GM19099 (cell line): ENCODE results near the gene FAM181A.

ENCODE experiments used
- POLR2A ChIP-seq: IDR thresholded peaks from 3 replicates; pipeline ENCODE4 v1.6.1; 2011; ENCODE audit warnings: low read depth; ENCODE audit not compliant: insufficient read length; ENCODE audit errors: extremely low read depth

Gene FAM181A

DNA sequence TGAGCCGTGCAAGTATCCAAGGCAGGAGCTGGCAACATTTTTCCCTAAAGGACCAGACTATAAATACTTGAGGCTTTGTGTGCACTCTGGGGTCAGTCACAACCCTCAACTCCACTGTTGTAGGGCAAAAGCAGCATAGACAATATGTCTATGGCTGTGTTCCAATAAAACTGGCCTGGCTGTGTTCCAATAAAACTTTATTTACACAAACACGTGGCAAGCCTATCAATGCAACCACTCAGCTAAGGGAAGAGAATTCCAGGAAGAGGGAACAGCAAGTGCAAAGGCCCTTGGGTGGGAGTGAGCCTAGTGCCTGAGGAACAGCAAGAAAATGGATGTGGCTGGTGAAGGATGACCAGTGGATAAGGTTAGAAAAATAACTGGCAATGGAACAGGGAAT lies 11.3 kb upstream of the FAM181A start:
- no peak for TF ChIP-seq POLR2A

- TF ChIP-seq POLR2A: no peak
These were observed 10.6 kb upstream of the FAM181A start for GRCh38 chr14:93916498-93916897.

GRCh38 chr14:93917141-93917540 lies 10.0 kb upstream of the FAM181A start:
- TF ChIP-seq POLR2A: no peak

GRCh38 chr14:93921001-93921806 lies 5.9 kb upstream of the FAM181A start:
- TF ChIP-seq POLR2A: no peak

GRCh38 chr14:93923626-93924025 lies 3.5 kb upstream of the FAM181A start:
- TF ChIP-seq POLR2A: no peak

- TF ChIP-seq POLR2A: no peak
These were observed 2.4 kb upstream of the FAM181A start for GRCh38 chr14:93924592-93925355.

DNA sequence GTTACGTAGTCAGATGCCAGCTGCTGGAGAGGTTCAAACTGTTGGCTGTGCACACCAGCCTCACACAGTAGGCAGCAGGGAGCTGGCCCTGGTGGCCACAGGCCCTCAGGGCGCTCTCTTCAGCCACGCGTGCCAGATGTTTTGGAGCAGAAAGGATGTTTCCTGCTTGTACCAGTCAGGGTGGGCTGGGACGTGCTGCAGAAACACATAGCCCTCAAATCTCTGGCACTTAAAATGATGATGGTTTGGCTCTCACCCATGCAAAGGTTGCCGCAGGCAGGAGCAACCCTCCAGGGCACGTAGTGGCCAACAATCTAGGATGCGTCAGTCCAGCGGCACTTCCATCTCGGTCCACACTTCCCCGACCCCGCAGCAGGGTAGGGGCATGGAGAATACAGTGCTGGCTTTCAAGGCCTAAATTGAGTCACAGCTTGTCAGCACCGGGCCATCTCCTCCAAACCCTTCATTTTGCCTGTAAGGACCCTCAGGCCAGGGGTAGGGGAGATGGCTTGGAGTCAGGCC lies 1.7 kb upstream of the FAM181A start:
- TF ChIP-seq POLR2A: no peak

DNA sequence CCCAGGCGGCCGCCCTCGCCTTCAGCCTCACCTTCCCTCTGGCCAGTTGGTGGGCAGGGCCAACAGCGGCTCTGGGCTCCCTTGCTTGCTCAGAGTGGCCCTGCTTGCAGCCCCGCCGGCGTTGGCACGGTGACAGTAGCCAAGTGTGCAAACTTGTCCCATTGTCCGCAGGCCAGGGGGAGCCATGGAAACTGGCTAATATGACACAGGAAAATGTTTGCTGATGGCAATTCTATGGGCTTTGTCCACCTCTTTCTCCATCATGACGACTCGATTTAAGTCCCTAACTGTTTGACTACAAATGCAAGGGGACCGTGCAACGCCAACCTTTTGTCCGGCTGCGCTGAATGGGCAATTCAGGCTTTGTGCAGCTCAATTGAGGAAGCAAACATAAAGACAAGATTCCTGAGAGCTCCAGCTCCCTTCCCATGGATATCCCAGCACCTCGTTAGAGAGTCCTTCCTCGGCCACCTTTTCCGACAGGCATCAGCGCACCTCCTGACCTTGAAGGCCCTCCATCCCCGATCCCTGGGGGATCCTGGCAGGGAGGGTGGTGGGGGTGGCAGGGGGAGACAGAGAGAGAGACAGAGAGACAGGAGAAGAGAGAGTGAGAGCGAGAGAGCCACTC lies 785 bp upstream of the FAM181A start:
- TF ChIP-seq POLR2A: no peak

DNA sequence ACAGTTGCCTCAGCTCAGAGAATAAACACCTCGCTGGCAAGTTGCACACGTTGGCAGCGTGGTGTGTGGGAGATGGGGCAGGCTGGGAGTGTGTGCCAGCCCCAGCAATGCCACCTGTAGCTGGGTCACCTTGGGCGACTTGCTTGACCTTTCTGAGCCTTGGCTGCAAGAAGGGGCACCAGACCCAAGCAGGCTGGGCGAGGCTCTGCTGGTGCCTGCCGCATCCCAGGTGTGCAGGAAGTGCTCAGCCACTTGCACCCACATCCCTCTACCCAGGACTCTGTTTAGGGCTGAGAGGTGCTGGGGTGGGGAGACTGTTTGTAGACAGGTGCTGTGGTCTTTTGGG lies 629 bp downstream of the FAM181A start:
- no peak for TF ChIP-seq POLR2A

DNA sequence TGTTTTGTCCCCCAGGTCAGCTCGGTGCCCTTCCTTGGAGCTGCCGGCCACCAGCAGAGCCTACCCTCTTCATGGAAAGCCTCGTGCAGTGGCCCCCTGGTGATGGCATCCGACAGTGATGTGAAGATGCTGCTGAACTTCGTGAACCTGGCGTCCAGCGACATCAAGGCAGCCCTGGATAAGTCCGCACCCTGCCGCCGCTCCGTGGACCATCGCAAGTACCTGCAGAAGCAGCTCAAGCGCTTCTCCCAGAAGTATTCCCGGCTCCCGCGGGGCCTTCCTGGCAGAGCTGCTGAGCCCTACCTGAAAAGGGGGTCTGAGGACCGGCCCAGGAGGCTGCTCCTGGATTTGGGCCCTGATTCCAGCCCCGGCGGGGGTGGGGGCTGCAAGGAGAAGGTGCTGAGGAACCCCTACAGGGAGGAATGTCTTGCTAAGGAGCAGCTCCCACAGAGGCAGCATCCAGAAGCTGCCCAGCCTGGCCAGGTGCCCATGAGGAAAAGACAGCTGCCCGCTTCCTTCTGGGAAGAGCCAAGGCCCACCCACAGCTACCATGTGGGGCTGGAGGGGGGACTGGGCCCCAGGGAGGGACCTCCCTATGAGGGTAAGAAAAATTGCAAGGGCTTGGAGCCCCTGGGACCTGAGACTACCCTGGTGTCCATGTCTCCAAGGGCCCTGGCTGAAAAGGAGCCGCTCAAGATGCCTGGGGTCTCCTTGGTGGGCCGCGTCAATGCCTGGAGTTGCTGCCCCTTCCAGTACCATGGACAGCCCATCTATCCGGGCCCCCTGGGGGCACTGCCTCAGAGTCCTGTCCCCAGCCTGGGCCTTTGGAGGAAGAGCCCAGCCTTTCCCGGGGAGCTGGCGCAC lies 1.3 kb downstream of the FAM181A start:
- TF ChIP-seq POLR2A: no peak

GRCh38 chr14:93929048-93929535 lies 1.9 kb downstream of the FAM181A start:
- no peak for TF ChIP-seq POLR2A

DNA sequence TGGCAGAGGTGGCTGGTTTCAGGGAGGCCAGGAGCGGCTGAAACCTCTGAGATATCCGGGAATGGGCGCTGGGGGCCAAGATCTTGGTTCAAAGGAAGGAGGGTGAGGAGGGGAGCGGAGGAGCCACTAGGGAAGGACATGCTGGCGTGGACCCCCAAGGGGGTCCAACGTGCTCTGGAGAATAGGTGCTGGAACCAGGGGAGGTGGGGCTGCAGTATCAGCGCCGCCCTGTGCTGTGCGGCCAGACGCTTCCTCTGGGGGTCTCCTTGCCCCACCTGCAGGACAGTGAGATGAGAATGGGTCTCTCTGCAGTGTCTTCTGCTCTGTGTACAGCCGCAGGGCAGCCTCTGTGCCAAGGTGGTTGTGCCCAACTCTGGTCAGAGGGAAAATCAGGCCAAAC lies 2.5 kb downstream of the FAM181A start:
- TF ChIP-seq POLR2A: no peak

- TF ChIP-seq POLR2A: no peak
These were observed 3.3 kb downstream of the FAM181A start for GRCh38 chr14:93930296-93930988.

- TF ChIP-seq POLR2A: no peak
These were observed 3.8 kb downstream of the FAM181A start for GRCh38 chr14:93930989-93931307.
